Neural cell (in vitro differentiated cells): ENCODE results near the gene KCNH5.

Source experiments
- EZH2 ChIP-seq: fragments of 200-600, 300-800 bp; shearing (Covaris generic), sonication (generic); IDR thresholded peaks from 2 replicates; pipeline ENCODE4 v1.6.1; 2014; ENCODE audit warnings: antibody characterized with exemption, low read length, borderline replicate concordance, mild to moderate bottlenecking; ENCODE audit not compliant: insufficient read depth, poor library complexity, severe bottlenecking
- POLR2AphosphoS5 ChIP-seq: IDR thresholded peaks from 2 replicates; pipeline ENCODE4 v1.6.1; 2012
- RAD21 ChIP-seq: fragments of 450-650 bp; conservative IDR thresholded peaks from 2 replicates; pipeline ENCODE4 v1.6.1; 2014; ENCODE audit warnings: antibody characterized with exemption, mild to moderate bottlenecking, moderate library complexity
- SMC3 ChIP-seq: fragments of 450-650 bp; conservative IDR thresholded peaks from 2 replicates; pipeline ENCODE4 v1.6.1; 2014; ENCODE audit warnings: antibody characterized with exemption, mild to moderate bottlenecking, moderate library complexity; ENCODE audit not compliant: poor library complexity
- TF ChIP-seq, protein P1 (sequence below): fragments of 450-650 bp; IDR thresholded peaks from 2 replicates; pipeline ENCODE4 v1.5.1; 2014; ENCODE audit warnings: antibody characterized with exemption, mild to moderate bottlenecking, moderate library complexity; ENCODE audit not compliant: poor library complexity, severe bottlenecking
- TF ChIP-seq, protein P2 (sequence below): IDR thresholded peaks from 2 replicates; pipeline ENCODE4 v1.6.1; 2012; ENCODE audit warnings: borderline replicate concordance

DNA sequence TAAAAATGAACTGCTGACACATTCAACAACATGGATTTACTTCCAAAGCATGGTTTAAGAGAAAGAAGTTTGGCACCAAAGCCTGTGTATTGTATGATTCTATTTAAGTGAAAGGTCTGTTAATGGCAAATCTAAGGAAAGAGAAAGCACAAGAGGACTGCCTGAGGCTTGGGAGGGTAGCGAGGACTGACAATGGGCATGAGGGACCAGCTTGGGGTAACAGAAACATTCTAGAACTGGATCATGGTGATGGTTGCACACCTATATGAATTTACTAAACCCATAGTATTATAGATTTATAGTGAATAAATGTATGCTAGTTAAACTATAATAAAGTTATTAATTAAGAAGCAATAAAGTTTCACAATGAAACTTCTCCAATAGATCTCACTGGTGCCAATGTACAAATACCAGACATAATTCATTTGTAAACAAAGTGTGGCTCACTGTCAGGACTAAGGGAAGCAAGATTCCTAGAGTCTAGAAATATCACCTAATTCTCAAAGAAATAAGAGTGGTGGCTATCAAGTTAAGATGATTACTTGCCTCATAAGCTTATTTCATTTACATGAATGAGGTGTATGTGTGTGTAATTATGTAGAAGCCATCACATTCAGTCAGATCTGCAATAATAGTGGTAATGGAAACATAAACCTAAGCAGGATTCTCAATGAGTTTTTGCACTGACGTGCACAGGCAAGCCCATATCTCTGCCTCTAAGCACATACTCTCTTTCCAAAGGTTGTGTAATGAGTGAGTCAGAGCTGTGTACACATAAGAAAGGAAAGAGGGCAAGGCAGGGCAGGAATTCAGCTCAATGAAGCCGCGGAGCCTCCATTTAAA lies 353.4 kb downstream of the KCNH5 start:
- TF ChIP-seq, protein P1, sequence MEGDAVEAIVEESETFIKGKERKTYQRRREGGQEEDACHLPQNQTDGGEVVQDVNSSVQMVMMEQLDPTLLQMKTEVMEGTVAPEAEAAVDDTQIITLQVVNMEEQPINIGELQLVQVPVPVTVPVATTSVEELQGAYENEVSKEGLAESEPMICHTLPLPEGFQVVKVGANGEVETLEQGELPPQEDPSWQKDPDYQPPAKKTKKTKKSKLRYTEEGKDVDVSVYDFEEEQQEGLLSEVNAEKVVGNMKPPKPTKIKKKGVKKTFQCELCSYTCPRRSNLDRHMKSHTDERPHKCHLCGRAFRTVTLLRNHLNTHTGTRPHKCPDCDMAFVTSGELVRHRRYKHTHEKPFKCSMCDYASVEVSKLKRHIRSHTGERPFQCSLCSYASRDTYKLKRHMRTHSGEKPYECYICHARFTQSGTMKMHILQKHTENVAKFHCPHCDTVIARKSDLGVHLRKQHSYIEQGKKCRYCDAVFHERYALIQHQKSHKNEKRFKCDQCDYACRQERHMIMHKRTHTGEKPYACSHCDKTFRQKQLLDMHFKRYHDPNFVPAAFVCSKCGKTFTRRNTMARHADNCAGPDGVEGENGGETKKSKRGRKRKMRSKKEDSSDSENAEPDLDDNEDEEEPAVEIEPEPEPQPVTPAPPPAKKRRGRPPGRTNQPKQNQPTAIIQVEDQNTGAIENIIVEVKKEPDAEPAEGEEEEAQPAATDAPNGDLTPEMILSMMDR, result no peak
- TF ChIP-seq POLR2AphosphoS5 (no peak), SMC3 (no peak), RAD21 (no peak), EZH2 (no peak)
- TF ChIP-seq, protein P2, sequence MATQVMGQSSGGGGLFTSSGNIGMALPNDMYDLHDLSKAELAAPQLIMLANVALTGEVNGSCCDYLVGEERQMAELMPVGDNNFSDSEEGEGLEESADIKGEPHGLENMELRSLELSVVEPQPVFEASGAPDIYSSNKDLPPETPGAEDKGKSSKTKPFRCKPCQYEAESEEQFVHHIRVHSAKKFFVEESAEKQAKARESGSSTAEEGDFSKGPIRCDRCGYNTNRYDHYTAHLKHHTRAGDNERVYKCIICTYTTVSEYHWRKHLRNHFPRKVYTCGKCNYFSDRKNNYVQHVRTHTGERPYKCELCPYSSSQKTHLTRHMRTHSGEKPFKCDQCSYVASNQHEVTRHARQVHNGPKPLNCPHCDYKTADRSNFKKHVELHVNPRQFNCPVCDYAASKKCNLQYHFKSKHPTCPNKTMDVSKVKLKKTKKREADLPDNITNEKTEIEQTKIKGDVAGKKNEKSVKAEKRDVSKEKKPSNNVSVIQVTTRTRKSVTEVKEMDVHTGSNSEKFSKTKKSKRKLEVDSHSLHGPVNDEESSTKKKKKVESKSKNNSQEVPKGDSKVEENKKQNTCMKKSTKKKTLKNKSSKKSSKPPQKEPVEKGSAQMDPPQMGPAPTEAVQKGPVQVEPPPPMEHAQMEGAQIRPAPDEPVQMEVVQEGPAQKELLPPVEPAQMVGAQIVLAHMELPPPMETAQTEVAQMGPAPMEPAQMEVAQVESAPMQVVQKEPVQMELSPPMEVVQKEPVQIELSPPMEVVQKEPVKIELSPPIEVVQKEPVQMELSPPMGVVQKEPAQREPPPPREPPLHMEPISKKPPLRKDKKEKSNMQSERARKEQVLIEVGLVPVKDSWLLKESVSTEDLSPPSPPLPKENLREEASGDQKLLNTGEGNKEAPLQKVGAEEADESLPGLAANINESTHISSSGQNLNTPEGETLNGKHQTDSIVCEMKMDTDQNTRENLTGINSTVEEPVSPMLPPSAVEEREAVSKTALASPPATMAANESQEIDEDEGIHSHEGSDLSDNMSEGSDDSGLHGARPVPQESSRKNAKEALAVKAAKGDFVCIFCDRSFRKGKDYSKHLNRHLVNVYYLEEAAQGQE, result no peak
